DOHH2 (cell line): ENCODE measurements around the gene DNAJC19.

Source experiments
- H3F3A ChIP-seq: fragments of 200-600 bp; sonication (generic), shearing (Covaris generic); 2 replicates; pipeline ENCODE4 v1.6.0; 2016; ENCODE audit warnings: antibody characterized with exemption, mild to moderate bottlenecking; ENCODE audit not compliant: control insufficient read depth, insufficient read depth
- H3K27ac ChIP-seq: fragments of 200-600 bp; sonication (generic); 2 replicates; pipeline ENCODE4 v1.5.1; 2014; ENCODE audit warnings: low read depth, mild to moderate bottlenecking, low read length, moderate library complexity
- H3K27me3 ChIP-seq: fragments of 200-600 bp; sonication (generic); 2 replicates; pipeline ENCODE4 v1.6.1; 2014; ENCODE audit warnings: mild to moderate bottlenecking, low read length, mixed read lengths; ENCODE audit not compliant: control insufficient read depth
- H3K36me3 ChIP-seq: fragments of 200-600 bp; sonication (generic); 2 replicates; pipeline ENCODE4 v1.6.1; 2014; ENCODE audit warnings: mild to moderate bottlenecking, low read length, moderate library complexity, mixed read lengths; ENCODE audit not compliant: control insufficient read depth
- H3K4me1 ChIP-seq: fragments of 200-600 bp; sonication (generic); 2 replicates; pipeline ENCODE4 v1.6.1; 2014; ENCODE audit warnings: mild to moderate bottlenecking, low read length, mixed read lengths; ENCODE audit not compliant: control insufficient read depth
- H3K4me2 ChIP-seq: fragments of 200-600 bp; sonication (generic); 2 replicates; pipeline ENCODE4 v1.6.0; 2014; ENCODE audit warnings: mild to moderate bottlenecking, low read length, moderate library complexity
- H3K4me3 ChIP-seq: fragments of 200-600 bp; sonication (generic); 2 replicates; pipeline ENCODE4 v1.5.1; 2014; ENCODE audit warnings: mild to moderate bottlenecking, low read length, mixed read lengths
- H3K79me2 ChIP-seq: fragments of 200-600 bp; sonication (generic); 2 replicates; pipeline ENCODE4 v1.6.1; 2014; ENCODE audit warnings: mild to moderate bottlenecking, low read length, mixed read lengths; ENCODE audit not compliant: control insufficient read depth
- H3K9me2 ChIP-seq: fragments of 200-600 bp; sonication (generic); replicated peaks from 2 replicates; pipeline ENCODE4 v1.6.1; 2014; ENCODE audit warnings: mild to moderate bottlenecking, low read length, mixed read lengths; ENCODE audit not compliant: control insufficient read depth
- H3K9me3 ChIP-seq: fragments of 200-600 bp; sonication (generic); 2 replicates; pipeline ENCODE4 v1.6.1; 2014; ENCODE audit warnings: antibody characterized with exemption, low read length, mixed read lengths; ENCODE audit not compliant: control insufficient read depth, insufficient read depth
- H4K20me1 ChIP-seq: fragments of 200-600 bp; sonication (generic); 2 replicates; pipeline ENCODE4 v1.6.0; 2014; ENCODE audit warnings: low read depth, mild to moderate bottlenecking, antibody characterized with exemption, low read length, moderate library complexity; ENCODE audit not compliant: control insufficient read depth, insufficient read depth
- EZH2phosphoT487 ChIP-seq: fragments of 200-600 bp; sonication (generic); IDR thresholded peaks from 2 replicates; pipeline ENCODE4 v1.6.1; 2017; ENCODE audit warnings: borderline replicate concordance, mild to moderate bottlenecking, antibody characterized with exemption, low read length, moderate library complexity, mixed read lengths
- TF ChIP-seq, protein P1 (sequence below): fragments of 200-600 bp; sonication (generic); IDR thresholded peaks from one replicate; pipeline ENCODE4 v1.5.1; 2014; ENCODE audit warnings: antibody characterized with exemption, mild to moderate bottlenecking, low read depth, low read length; ENCODE audit not compliant: poor library complexity, severe bottlenecking

Gene DNAJC19

GRCh38 chr3:180983136-180983535, 6.4 kb downstream of the DNAJC19 start:
- Histone ChIP-seq H3F3A (peaks cover 31% of the 10 kb centered on the region), H3K9me2 (no peaks in the 10 kb centered on the region), H3K27me3 (no peaks in the 10 kb centered on the region), H3K4me2 (no peak overlapping the region), H3K4me3 (no peak overlapping the region), H3K36me3 (peaks cover 78% of the 10 kb centered on the region), H3K79me2 (peaks cover 9% of the 10 kb centered on the region), H4K20me1 (no peaks in the 10 kb centered on the region), H3K4me1 (no peaks in the 10 kb centered on the region), H3K27ac (no peak overlapping the region), H3K9me3 (no peaks in the 10 kb centered on the region)
- TF ChIP-seq, protein P1, sequence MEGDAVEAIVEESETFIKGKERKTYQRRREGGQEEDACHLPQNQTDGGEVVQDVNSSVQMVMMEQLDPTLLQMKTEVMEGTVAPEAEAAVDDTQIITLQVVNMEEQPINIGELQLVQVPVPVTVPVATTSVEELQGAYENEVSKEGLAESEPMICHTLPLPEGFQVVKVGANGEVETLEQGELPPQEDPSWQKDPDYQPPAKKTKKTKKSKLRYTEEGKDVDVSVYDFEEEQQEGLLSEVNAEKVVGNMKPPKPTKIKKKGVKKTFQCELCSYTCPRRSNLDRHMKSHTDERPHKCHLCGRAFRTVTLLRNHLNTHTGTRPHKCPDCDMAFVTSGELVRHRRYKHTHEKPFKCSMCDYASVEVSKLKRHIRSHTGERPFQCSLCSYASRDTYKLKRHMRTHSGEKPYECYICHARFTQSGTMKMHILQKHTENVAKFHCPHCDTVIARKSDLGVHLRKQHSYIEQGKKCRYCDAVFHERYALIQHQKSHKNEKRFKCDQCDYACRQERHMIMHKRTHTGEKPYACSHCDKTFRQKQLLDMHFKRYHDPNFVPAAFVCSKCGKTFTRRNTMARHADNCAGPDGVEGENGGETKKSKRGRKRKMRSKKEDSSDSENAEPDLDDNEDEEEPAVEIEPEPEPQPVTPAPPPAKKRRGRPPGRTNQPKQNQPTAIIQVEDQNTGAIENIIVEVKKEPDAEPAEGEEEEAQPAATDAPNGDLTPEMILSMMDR = no peak
- TF ChIP-seq EZH2phosphoT487 = no peak

GRCh38 chr3:180981912-180982311, 7.6 kb downstream of the DNAJC19 start:
- H3K9me3 ChIP-seq = no peaks in the 10 kb centered on the region
- no peaks in the 10 kb centered on the region for H3K27me3 ChIP-seq
- H3K79me2 ChIP-seq = no peaks in the 10 kb centered on the region
- no peak overlapping the region for H3K4me3 ChIP-seq
- no peaks in the 10 kb centered on the region for H4K20me1 ChIP-seq
- H3F3A ChIP-seq = peaks cover 31% of the 10 kb centered on the region
- H3K9me2 ChIP-seq = no peaks in the 10 kb centered on the region
- TF ChIP-seq EZH2phosphoT487 = no peak
- TF ChIP-seq, protein P1 = no peak
- H3K4me1 ChIP-seq = no peaks in the 10 kb centered on the region
- no peak overlapping the region for H3K4me2 ChIP-seq
- peaks cover 77% of the 10 kb centered on the region for H3K36me3 ChIP-seq
- H3K27ac ChIP-seq = no peak overlapping the region

DNA sequence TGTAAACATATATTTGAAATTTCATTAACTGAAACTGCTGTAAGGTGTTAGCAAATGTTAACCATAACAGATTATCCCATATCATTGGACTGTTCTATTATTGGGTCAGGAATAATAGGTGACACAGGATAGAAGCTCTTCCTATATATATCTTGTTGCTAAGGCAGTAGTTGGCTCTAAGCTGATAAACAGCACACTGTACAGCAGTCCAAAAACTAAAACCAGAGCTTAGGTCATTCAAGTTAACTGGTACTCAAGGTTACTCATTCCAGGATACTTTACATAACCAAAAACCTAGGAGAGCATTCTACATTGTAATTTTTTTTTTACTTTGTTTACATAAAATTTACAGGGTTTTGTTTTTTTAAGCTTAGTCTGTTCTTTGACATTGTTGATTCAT, 8.9 kb downstream of the DNAJC19 start:
- no peaks in the 10 kb centered on the region for H3K9me2 ChIP-seq
- H3K4me2 ChIP-seq = no peak overlapping the region
- no peaks in the 10 kb centered on the region for H4K20me1 ChIP-seq
- H3K9me3 ChIP-seq = no peaks in the 10 kb centered on the region
- no peaks in the 10 kb centered on the region for H3K4me1 ChIP-seq
- no peak for TF ChIP-seq EZH2phosphoT487
- TF ChIP-seq, protein P1 = no peak
- H3K27me3 ChIP-seq = no peaks in the 10 kb centered on the region
- H3K36me3 ChIP-seq = peaks cover 79% of the 10 kb centered on the region
- H3F3A ChIP-seq = peaks cover 31% of the 10 kb centered on the region
- H3K79me2 ChIP-seq = no peaks in the 10 kb centered on the region
- no peak overlapping the region for H3K27ac ChIP-seq
- no peak overlapping the region for H3K4me3 ChIP-seq

DNA sequence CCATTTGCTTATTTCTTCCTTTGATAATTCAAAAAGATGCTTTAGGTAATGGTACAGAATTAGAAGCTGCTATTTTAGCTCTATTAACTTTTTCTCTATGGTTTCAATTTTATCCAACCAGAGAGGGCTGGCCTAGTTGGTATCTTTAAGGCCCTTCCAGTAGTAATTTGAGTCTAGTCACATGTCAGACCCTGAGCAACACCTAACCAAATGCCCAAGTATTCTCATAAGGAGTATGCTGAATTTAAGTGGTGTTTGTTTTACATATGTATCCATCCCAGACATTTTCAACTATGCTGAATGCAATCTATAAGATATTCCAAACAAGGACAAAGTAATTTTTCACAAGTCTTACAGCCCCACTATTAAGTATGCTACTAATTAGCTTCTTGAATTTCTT, 9.6 kb downstream of the DNAJC19 start:
- peaks cover 80% of the 10 kb centered on the region for H3K36me3 ChIP-seq
- peaks cover 33% of the 10 kb centered on the region for H3F3A ChIP-seq
- no peak overlapping the region for H3K4me2 ChIP-seq

More for the DNA sequence above, 9.6 kb downstream of the DNAJC19 start:
- no peaks in the 10 kb centered on the region for H3K9me2 ChIP-seq
- H4K20me1 ChIP-seq = no peaks in the 10 kb centered on the region
- no peak overlapping the region for H3K27ac ChIP-seq
- no peaks in the 10 kb centered on the region for H3K79me2 ChIP-seq
- no peaks in the 10 kb centered on the region for H3K4me1 ChIP-seq
- H3K9me3 ChIP-seq = no peaks in the 10 kb centered on the region
- no peaks in the 10 kb centered on the region for H3K27me3 ChIP-seq
- TF ChIP-seq, protein P1 = no peak
- TF ChIP-seq EZH2phosphoT487 = no peak
- H3K4me3 ChIP-seq = no peak overlapping the region
